GM23338 (cell line): Measurements from ENCODE around the gene HIVEP3. TPM values are rescaled to one million over a fixed set of nuclear protein-coding genes. Genes with fewer than 3 reads are reported as not detected.

ENCODE experiments used
- ATAC-seq: fragments of 200-7000 bp; cut with Tn5 transposase; 3 replicates; pipeline ENCODE4 v1.9.1; 2020
- DNase-seq: peaks from one replicate; pipeline ENCODE4 v3.0.0-alpha.2; 2015; ENCODE audit warnings: low spot score
- H2AFZ ChIP-seq: fragments of 200-600 bp; sonication (generic); 2 replicates; pipeline ENCODE4 v1.8.0; 2016; ENCODE audit warnings: antibody characterized with exemption, mild to moderate bottlenecking, moderate library complexity
- H3F3A ChIP-seq: fragments of 200-600 bp; sonication (generic); replicated peaks from 2 replicates; pipeline ENCODE4 v1.8.0; 2017; ENCODE audit warnings: antibody characterized with exemption, mixed run types, low read depth
- H3K27ac ChIP-seq: fragments of 200-600 bp; sonication (generic); 2 replicates; pipeline ENCODE4 v1.6.1; 2016; ENCODE audit warnings: low read depth
- H3K27me3 ChIP-seq: fragments of 200-600 bp; sonication (generic); 2 replicates; pipeline ENCODE4 v1.8.0; 2016; ENCODE audit warnings: mild to moderate bottlenecking, mixed run types, moderate library complexity; ENCODE audit not compliant: insufficient read depth
- H3K36me3 ChIP-seq: fragments of 200-600 bp; sonication (generic); 2 replicates; pipeline ENCODE4 v1.8.0; 2016; ENCODE audit warnings: mild to moderate bottlenecking; ENCODE audit not compliant: insufficient read depth
- H3K4me1 ChIP-seq: fragments of 200-600 bp; sonication (generic); 2 replicates; pipeline ENCODE4 v1.8.0; 2016; ENCODE audit warnings: mild to moderate bottlenecking, moderate library complexity; ENCODE audit not compliant: insufficient read depth
- H3K4me2 ChIP-seq: fragments of 200-600 bp; sonication (generic); 2 replicates; pipeline ENCODE4 v1.7.1; 2017; ENCODE audit warnings: mixed run types
- H3K4me3 ChIP-seq: fragments of 200-600 bp; sonication (generic); 2 replicates; pipeline ENCODE4 v1.6.1; 2016; ENCODE audit warnings: mixed run types
- H3K79me2 ChIP-seq: fragments of 200-600 bp; sonication (generic); replicated peaks from 2 replicates; pipeline ENCODE4 v1.8.0; 2017; ENCODE audit warnings: mild to moderate bottlenecking; ENCODE audit not compliant: insufficient read depth
- H3K9me2 ChIP-seq: fragments of 200-600 bp; sonication (generic); 2 replicates; pipeline ENCODE4 v1.8.0; 2017; ENCODE audit not compliant: insufficient read depth
- H4K20me1 ChIP-seq: fragments of 200-600 bp; sonication (generic); replicated peaks from 2 replicates; pipeline ENCODE4 v1.8.0; 2017; ENCODE audit warnings: mild to moderate bottlenecking; ENCODE audit not compliant: insufficient read depth
- H3K27ac Mint-ChIP-seq: 2 replicates; pipeline ENCODE4 v1.8.0; 2020; ENCODE audit warnings: inconsistent platforms, mild to moderate bottlenecking, moderate library complexity, mixed read lengths
- H3K27me3 Mint-ChIP-seq: 3 replicates; pipeline ENCODE4 v1.8.0; 2022; ENCODE audit warnings: low read depth, mild to moderate bottlenecking, moderate library complexity, mixed read lengths, inconsistent platforms; ENCODE audit not compliant: insufficient read depth, poor library complexity
- H3K36me3 Mint-ChIP-seq: 3 replicates; pipeline ENCODE4 v1.8.0; 2021; ENCODE audit warnings: low read depth, mild to moderate bottlenecking, inconsistent platforms, moderate library complexity, mixed read lengths
- H3K4me1 Mint-ChIP-seq: 3 replicates; pipeline ENCODE4 v1.8.0; 2020; ENCODE audit warnings: mild to moderate bottlenecking, inconsistent platforms, mixed read lengths
- H3K4me3 Mint-ChIP-seq: 3 replicates; pipeline ENCODE4 v1.8.0; 2021; ENCODE audit warnings: moderate library complexity, mild to moderate bottlenecking, inconsistent platforms, mixed read lengths
- H3K9me3 Mint-ChIP-seq: 3 replicates; pipeline ENCODE4 v1.8.0; 2020; ENCODE audit warnings: moderate library complexity, mild to moderate bottlenecking, inconsistent platforms, mixed read lengths
- CTCF ChIP-seq, 2 experiments: fragments of 200-600 bp in 1 of 2; sonication (generic) in 1 of 2; conservative IDR thresholded peaks; 2 replicates each; pipeline versions ENCODE4 v1.5.1 to v1.6.1; 2016 to 2017; ENCODE audit warnings: antibody characterized with exemption in 2 of 2, low read depth in 2 of 2, mild to moderate bottlenecking in 2 of 2, moderate library complexity in 1 of 2
- ETS1 ChIP-seq: IDR thresholded peaks from 2 replicates; pipeline ENCODE4 v1.6.1; 2016; ENCODE audit warnings: antibody characterized with exemption
- EZH2 ChIP-seq: fragments of 200-600 bp; sonication (generic); IDR thresholded peaks from one replicate; pipeline ENCODE4 v1.8.0; 2017; ENCODE audit warnings: antibody characterized with exemption, mild to moderate bottlenecking, low read depth; ENCODE audit not compliant: unreplicated experiment
- EZH2phosphoT487 ChIP-seq: fragments of 200-600 bp; sonication (generic); IDR thresholded peaks from one replicate; pipeline ENCODE4 v1.8.1; 2018; ENCODE audit warnings: antibody characterized with exemption; ENCODE audit not compliant: unreplicated experiment
- JUNB ChIP-seq: IDR thresholded peaks from one replicate; pipeline ENCODE4 v1.6.1; 2016; ENCODE audit warnings: antibody characterized with exemption; ENCODE audit not compliant: unreplicated experiment
- REST ChIP-seq: IDR thresholded peaks from one replicate; pipeline ENCODE4 v1.6.1; 2018; ENCODE audit warnings: antibody characterized with exemption; ENCODE audit not compliant: unreplicated experiment
- STAT1 ChIP-seq: IDR thresholded peaks from one replicate; pipeline ENCODE4 v1.6.1; 2016; ENCODE audit warnings: antibody characterized with exemption; ENCODE audit not compliant: unreplicated experiment
- polyA plus RNA-seq: library from polyadenylated mRNA; unstranded; fragments of >200 nt; fragmentation: Nextera tagmentation; extraction: Ambion mirVana; gene quantifications from 2 replicates; pipeline ENCODE4 v1.2.1, GENCODE V29; 2016
- total RNA-seq: library from RNA; depleted of rRNA; stranded (reverse); fragments of >200 nt; shearing (Covaris generic); gene quantifications from 2 replicates; pipeline ENCODE4 v1.2.3, GENCODE V29; 2014

The HIVEP3 gene
- total and polyA plus RNA-seq, 2 experiments from 2014 or later, result 0.14 to 0.24 TPM

- TF ChIP-seq EZH2phosphoT487 (no peak), ETS1 (no peak), STAT1 (no peak), REST (no peak)
These were observed 191.0 kb downstream of the HIVEP3 start (continued) for GRCh38 chr1:41727749-41728115.

- H3K27ac ChIP-seq, result no peak overlapping the region
- DNase-seq, result peak; percentile 48
- Mint-ChIP-seq H3K9me3 (no peaks in the 10 kb centered on the region), H3K4me1 (no peaks in the 10 kb centered on the region), H3K27me3 (no peaks in the 10 kb centered on the region), H3K27ac (no peak overlapping the region), H3K36me3 (no peaks in the 10 kb centered on the region), H3K4me3 (no peak overlapping the region)
- H3K4me2 ChIP-seq, result no peak overlapping the region
- H3K4me1 ChIP-seq, result no peaks in the 10 kb centered on the region
- H3K9me2 ChIP-seq, result no peaks in the 10 kb centered on the region
- no peaks in the 10 kb centered on the region for H3F3A ChIP-seq
- no peaks in the 10 kb centered on the region for H4K20me1 ChIP-seq
- no peaks in the 10 kb centered on the region for H3K79me2 ChIP-seq
- no peaks in the 10 kb centered on the region for H3K36me3 ChIP-seq
- H2AFZ ChIP-seq, result peak overlapping the region; percentile 74
- TF ChIP-seq CTCF (conservative IDR thresholded peaks at IDR 0.05; ENCODE audit: low read depth in 2 of 2) (peak; percentile 26 to 33; a peak in 3 of 4 replicates), STAT1 (no peak)
- no peaks in the 10 kb centered on the region for H3K27me3 ChIP-seq
- peak; percentile 76 for ATAC-seq
- no peak overlapping the region for H3K4me3 ChIP-seq
These were observed 191.6 kb downstream of the HIVEP3 start for GRCh38 chr1:41726899-41727748.

GRCh38 chr1:41726292-41726691 is 192.4 kb downstream of the HIVEP3 start:
- Histone ChIP-seq H3K27me3 (no peaks in the 10 kb centered on the region), H3K36me3 (no peaks in the 10 kb centered on the region), H3K4me3 (no peak overlapping the region), H3K27ac (no peak overlapping the region), H3K9me2 (no peaks in the 10 kb centered on the region), H4K20me1 (no peaks in the 10 kb centered on the region), H2AFZ (no peak overlapping the region), H3K4me1 (no peaks in the 10 kb centered on the region), H3K79me2 (no peaks in the 10 kb centered on the region), H3K4me2 (no peak overlapping the region), H3F3A (no peaks in the 10 kb centered on the region)
- no peak for ATAC-seq
- no peaks in the 10 kb centered on the region for H3K9me3 Mint-ChIP-seq
- no peak overlapping the region for H3K4me3 Mint-ChIP-seq
- TF ChIP-seq JUNB, result no peak
- no peak for TF ChIP-seq ETS1
- no peak for TF ChIP-seq CTCF (conservative IDR thresholded peaks at IDR 0.05; ENCODE audit: low read depth in 2 of 2)
- TF ChIP-seq EZH2, result no peak
- H3K27ac Mint-ChIP-seq, result no peak overlapping the region
- DNase-seq, result no peak
- no peaks in the 10 kb centered on the region for H3K4me1 Mint-ChIP-seq
- H3K27me3 Mint-ChIP-seq, result no peaks in the 10 kb centered on the region
- H3K36me3 Mint-ChIP-seq, result no peaks in the 10 kb centered on the region
